Measurements from ENCODE around the gene PYGO2.
"Not testable (repeated sequence)": the region's sequence is repeated elsewhere in the genome, so short reads cannot be mapped to it uniquely, and the experiment has no call there.

The PYGO2 gene

GRCh38 chr1:154999571-155000410, 38.2 kb upstream of the PYGO2 start:
- peak; percentile 56 to 68 for DNase-seq

GRCh38 chr1:154998818-154999570, 37.4 kb upstream of the PYGO2 start:
- peak; percentile 87 to 89 for DNase-seq

GRCh38 chr1:154998201-154998780, 36.7 kb upstream of the PYGO2 start:
- DNase-seq, result no peak

GRCh38 chr1:154996966-154997701, 35.6 kb upstream of the PYGO2 start:
- no peak for DNase-seq

- not testable (repeated sequence) for DNase-seq
Observed at GRCh38 chr1:154995301-154995983, 33.9 kb upstream of the PYGO2 start.

GRCh38 chr1:154994591-154994990, 33.0 kb upstream of the PYGO2 start:
- DNase-seq, result no peak

GRCh38 chr1:154994269-154994587, 32.6 kb upstream of the PYGO2 start:
- no peak for DNase-seq

- no peak for DNase-seq
Observed at GRCh38 chr1:154993572-154994268, 32.1 kb upstream of the PYGO2 start, which contains the start of gene LENEP. TSS of gene LENEP (plus strand) at chr1:154993586. CDS start at chr1:154993608, 22 bp downstream.

- peak; percentile 54 to 76 for DNase-seq
Observed at GRCh38 chr1:154992721-154993571, 31.4 kb upstream of the PYGO2 start.

GRCh38 chr1:154990276-154990675, 28.7 kb upstream of the PYGO2 start:
- DNase-seq, result no peak

- no peak for DNase-seq
Observed at GRCh38 chr1:154989195-154989860, 27.7 kb upstream of the PYGO2 start.

- DNase-seq, result no peak
Observed at GRCh38 chr1:154988058-154988954, 26.7 kb upstream of the PYGO2 start.

- DNase-seq, result no peak
Observed at GRCh38 chr1:154987326-154987725, 25.7 kb upstream of the PYGO2 start.

- not testable (repeated sequence) for DNase-seq
Observed at GRCh38 chr1:154986736-154987135, 25.2 kb upstream of the PYGO2 start.

- peak in 1 of 2 experiments; percentile 21 for DNase-seq
Observed at GRCh38 chr1:154983776-154984466, 22.3 kb upstream of the PYGO2 start.

GRCh38 chr1:154982897-154983648, 21.5 kb upstream of the PYGO2 start, which contains the start of gene FLAD1:
TSS of gene FLAD1 (plus strand) at chr1:154983344. CDS start at chr1:154983695, 351 bp downstream.
- peak; percentile 100 for DNase-seq

- DNase-seq, result peak in 1 of 2 experiments; percentile 44
Observed at GRCh38 chr1:154982341-154982740, 20.8 kb upstream of the PYGO2 start.

Data from SHP77 (cell line).